ENCODE data around the gene C9orf78. TPM values are rescaled to one million over a fixed set of nuclear protein-coding genes. Genes with fewer than 3 reads are reported as not detected.

The C9orf78 gene
- total RNA-seq, 6 experiments from 2014 or later: 25.2 to 39.8 (median 33.5) TPM

DNA sequence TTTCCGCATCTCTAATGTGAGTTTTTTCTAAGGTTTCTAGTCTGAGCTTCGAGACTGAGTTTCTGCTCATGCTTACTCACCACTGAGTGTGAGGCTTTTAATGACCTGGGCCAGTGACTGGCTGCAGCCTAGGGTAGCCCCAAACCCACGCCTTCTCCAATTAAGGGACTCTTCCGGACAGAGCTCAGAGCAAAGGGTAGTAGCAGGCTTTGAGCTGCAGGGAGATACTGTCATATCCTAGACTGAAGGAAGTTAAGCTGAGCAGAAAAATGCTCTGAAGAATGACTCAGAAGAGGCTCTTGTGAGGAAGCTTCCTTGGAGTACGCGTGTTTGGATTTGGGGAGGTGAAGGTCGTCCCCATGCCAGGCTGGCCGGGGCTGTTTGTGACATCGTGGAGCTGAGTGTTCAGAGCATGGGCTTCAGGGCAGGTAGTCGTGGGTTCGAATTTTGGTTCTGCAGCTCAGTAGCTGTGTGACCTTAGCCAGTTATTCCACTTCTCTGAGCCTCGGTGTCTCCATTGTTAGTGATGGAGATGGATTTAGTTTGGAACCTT, 3.7 kb upstream of the C9orf78 start:
- H3K4me3 ChIP-seq: no peak overlapping the region
- H3K27me3 ChIP-seq: no peaks in the 10 kb centered on the region
- H3K4me1 ChIP-seq: peaks cover 0 to 15% (median 2%) of the 10 kb centered on the region in 4 donors
- WGBS (ENCODE audit: insufficient coverage, low coverage, low lambda C conversion rate, missing lambda C conversion rate): 87% methylated on average over 4 of the region's 12 CpGs
- intact Hi-C loops (cut with DNase I): no loop called here
- H3K9me3 ChIP-seq: no peaks in the 10 kb centered on the region
- no peak overlapping the region for H3K27ac ChIP-seq
- no peak for ATAC-seq
- no peaks in the 10 kb centered on the region for H3K36me3 ChIP-seq
- TF ChIP-seq POLR2A (IDR thresholded peaks at IDR 0.05) (no peak), CTCF (IDR thresholded peaks at IDR 0.05) (no peak)
- DNase-seq: no peak

- 43% methylated on average over 11 of the region's 16 CpGs for WGBS (ENCODE audit: insufficient coverage, low coverage, low lambda C conversion rate, missing lambda C conversion rate)
- Histone ChIP-seq H3K9me3 (no peaks in the 10 kb centered on the region), H3K27me3 (no peaks in the 10 kb centered on the region), H3K27ac (no peak overlapping the region), H3K36me3 (peaks cover 3 to 21% (median 6%) of the 10 kb centered on the region in 4 donors), H3K4me3 (peak overlapping the region; percentile 68 to 98 (median 98)), H3K4me1 (peaks cover 0 to 18% (median 4%) of the 10 kb centered on the region in 4 donors)
- ATAC-seq: no peak
- TF ChIP-seq CTCF (IDR thresholded peaks at IDR 0.05): no peak
- no peak for TF ChIP-seq POLR2A (IDR thresholded peaks at IDR 0.05)
- intact Hi-C loops (cut with DNase I): no loop called here
- DNase-seq: no peak
Observed at GRCh38 chr9:129836311-129837007, 1.4 kb upstream of the C9orf78 start.

DNA sequence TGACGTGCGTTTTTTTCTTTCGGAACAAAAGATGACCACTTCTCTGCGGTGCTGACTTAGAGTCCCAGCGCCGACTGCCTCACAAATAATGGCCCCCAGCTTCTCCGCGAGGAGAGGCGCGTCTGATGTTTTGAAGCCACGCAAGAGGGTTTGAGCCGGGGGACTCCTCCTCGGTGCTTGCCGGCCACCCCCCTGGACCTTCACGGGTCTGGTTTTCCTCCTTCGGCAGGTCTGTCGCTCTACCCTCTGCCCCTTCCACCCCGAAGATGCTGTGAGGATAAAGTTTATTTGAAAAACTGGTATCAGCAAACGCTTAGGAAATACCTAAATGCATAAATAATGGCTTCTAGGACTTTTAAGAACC, 767 bp upstream of the C9orf78 start:
- 1% methylated on average over 17 of the region's 19 CpGs for WGBS (ENCODE audit: insufficient coverage, low coverage, low lambda C conversion rate, missing lambda C conversion rate)
- Histone ChIP-seq H3K9me3 (no peaks in the 10 kb centered on the region), H3K27ac (peak overlapping the region; percentile 45 to 83 (median 83)), H3K4me1 (peaks cover 0 to 18% (median 4%) of the 10 kb centered on the region in 4 donors), H3K36me3 (peaks cover 9 to 27% (median 12%) of the 10 kb centered on the region in 4 donors), H3K4me3 (peak overlapping the region; percentile 68 to 98 (median 98)), H3K27me3 (no peaks in the 10 kb centered on the region)
- ATAC-seq: no peak
- no peak for TF ChIP-seq POLR2A (IDR thresholded peaks at IDR 0.05)
- intact Hi-C loops (cut with DNase I): no loop called here
- DNase-seq: no peak

DNA sequence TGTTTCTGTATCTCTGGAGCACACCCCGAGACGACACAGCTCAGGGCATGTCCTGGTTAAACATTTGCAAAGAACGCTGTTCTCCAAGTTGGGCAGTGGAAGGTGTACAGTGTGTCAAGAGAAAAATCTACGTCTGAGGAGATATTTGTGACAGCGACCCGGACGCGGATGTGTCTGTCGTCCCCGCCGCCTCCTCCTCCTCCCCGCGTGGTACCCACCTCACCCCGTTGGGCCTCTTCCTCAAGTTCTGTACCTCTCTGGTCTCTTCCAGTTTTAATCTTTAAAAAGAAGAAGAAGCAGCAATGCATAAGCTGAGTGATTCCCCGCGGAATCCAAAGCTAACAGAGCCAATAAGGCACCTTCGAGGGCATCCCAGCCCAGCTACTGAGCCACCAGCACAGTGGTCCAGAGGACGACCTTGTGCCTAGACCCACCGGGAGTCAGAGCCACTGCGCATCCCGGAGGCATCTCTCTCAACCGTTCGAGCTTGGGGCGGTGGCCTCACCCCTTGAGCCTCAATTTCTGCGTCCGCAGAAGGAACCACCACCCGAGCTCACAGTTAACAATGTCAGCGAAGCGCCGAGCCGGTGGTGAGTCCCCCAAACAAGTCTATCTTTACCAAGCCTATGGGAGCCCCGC, 467 bp downstream of the C9orf78 start:
- ATAC-seq: peak; percentile 34 to 45 (median 40)
- Histone ChIP-seq H3K4me1 (peaks cover 0 to 18% (median 4%) of the 10 kb centered on the region in 4 donors), H3K27ac (peak overlapping the region; percentile 28 to 83 (median 52)), H3K27me3 (no peaks in the 10 kb centered on the region), H3K9me3 (no peaks in the 10 kb centered on the region), H3K36me3 (peaks cover 9 to 39% (median 21%) of the 10 kb centered on the region in 4 donors), H3K4me3 (peak overlapping the region; percentile 68 to 98 (median 98))
- TF ChIP-seq POLR2A (IDR thresholded peaks at IDR 0.05) (no peak), CTCF (IDR thresholded peaks at IDR 0.05) (no peak)
- intact Hi-C loops (cut with DNase I): no loop called here
- peak in 1 of 3 donors; percentile 59 for DNase-seq
- 1% methylated on average over 21 of the region's 32 CpGs for WGBS (ENCODE audit: insufficient coverage, low coverage, low lambda C conversion rate, missing lambda C conversion rate)

DNA sequence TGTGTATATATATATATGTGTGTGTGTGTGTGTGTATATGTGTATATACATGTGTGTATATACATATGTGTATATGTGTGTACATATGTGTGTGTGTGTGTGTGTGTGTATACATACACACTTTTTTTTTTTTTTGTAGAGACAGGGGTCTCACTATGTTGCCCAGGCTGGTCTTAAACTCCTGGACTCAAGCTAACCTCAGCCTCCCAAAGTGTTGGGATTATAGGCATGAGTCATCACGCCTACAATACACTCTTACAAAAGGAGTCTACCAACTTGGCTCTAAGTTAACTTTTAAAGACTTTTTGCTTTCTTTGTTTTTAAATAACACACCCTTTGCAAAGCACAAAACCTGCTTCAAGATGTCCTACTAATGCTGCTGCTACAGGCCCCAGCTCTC, 2.1 kb downstream of the C9orf78 start:
- intact Hi-C loops (cut with DNase I): no loop called here
- H3K9me3 ChIP-seq: no peaks in the 10 kb centered on the region
- DNase-seq: no peak
- H3K27me3 ChIP-seq: no peaks in the 10 kb centered on the region
- H3K36me3 ChIP-seq: peaks cover 9 to 55% (median 29%) of the 10 kb centered on the region in 4 donors
- H3K27ac ChIP-seq: no peak overlapping the region
- no peak for ATAC-seq
- peaks cover 0 to 18% (median 4%) of the 10 kb centered on the region in 4 donors for H3K4me1 ChIP-seq
- TF ChIP-seq POLR2A (IDR thresholded peaks at IDR 0.05): no peak
- TF ChIP-seq CTCF (IDR thresholded peaks at IDR 0.05): no peak
- WGBS (ENCODE audit: insufficient coverage, low coverage, low lambda C conversion rate, missing lambda C conversion rate): 80% methylated on average over 1 of the region's 1 CpG
- H3K4me3 ChIP-seq: no peak overlapping the region
